ENCODE data around the gene CRKL.

- TF ChIP-seq, protein P1, sequence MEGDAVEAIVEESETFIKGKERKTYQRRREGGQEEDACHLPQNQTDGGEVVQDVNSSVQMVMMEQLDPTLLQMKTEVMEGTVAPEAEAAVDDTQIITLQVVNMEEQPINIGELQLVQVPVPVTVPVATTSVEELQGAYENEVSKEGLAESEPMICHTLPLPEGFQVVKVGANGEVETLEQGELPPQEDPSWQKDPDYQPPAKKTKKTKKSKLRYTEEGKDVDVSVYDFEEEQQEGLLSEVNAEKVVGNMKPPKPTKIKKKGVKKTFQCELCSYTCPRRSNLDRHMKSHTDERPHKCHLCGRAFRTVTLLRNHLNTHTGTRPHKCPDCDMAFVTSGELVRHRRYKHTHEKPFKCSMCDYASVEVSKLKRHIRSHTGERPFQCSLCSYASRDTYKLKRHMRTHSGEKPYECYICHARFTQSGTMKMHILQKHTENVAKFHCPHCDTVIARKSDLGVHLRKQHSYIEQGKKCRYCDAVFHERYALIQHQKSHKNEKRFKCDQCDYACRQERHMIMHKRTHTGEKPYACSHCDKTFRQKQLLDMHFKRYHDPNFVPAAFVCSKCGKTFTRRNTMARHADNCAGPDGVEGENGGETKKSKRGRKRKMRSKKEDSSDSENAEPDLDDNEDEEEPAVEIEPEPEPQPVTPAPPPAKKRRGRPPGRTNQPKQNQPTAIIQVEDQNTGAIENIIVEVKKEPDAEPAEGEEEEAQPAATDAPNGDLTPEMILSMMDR (conservative IDR thresholded peaks at IDR 0.05), result no peak
- no peak for TF ChIP-seq ZFX (IDR thresholded peaks at IDR 0.05)
Observed at GRCh38 chr22:20956258-20957101, 39.3 kb downstream of the CRKL start.

Data from C4-2B (cell line).